Spleen (tissue), 7 donors: ENCODE results near the gene RECK.

ENCODE experiments used
- POLR2AphosphoS5 ChIP-seq, 3 donors: sonication (generic); formaldehyde crosslinking; IDR thresholded peaks; one replicate each; pipeline ENCODE4 v1.5.1; 2017; ENCODE audit warnings: antibody characterized with exemption in 3 of 3
- TF ChIP-seq, protein P1 (sequence below), 11 experiments: fragments of 200-600 bp in 7 of 11; fragments of 450-650 bp in 4 of 11; sonication (generic) in 4 of 11; IDR thresholded peaks in 8 of 11; conservative IDR thresholded peaks in 3 of 11; 1 replicate in 7 of 11; 2 replicates in 4 of 11; pipeline versions ENCODE4 v1.4.0 to v1.8.0; 2016 to 2021; ENCODE audit warnings: antibody characterized with exemption in 11 of 11, inconsistent platforms in 4 of 11, mild to moderate bottlenecking in 1 of 11
- donor health status: DM: no; HTN: no; CAD: no; lungs with moderate emphysema.
- donor health status: DM: no; HTN: no; CAD: no.
- donor health status: DM: no; HTN: no; CAD: no.

DNA sequence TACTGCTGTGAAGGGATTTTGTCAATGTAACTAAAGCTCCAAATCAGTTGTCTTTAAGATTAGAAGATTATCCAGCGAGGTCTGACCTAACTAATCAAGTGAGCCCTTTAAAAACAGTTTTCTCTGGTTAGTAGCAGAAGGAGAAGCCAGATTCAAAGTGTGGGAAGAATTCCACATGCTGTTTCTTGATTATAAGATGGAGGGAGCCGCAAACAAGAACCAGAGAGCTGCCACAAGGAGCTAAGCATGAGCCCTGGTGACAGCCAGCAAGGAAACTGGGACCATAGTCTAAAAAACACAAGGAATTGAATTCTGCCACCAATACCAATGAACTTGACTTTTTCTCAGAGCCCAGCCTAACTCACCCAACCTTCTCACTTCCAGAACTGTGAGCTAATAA, 41.8 kb upstream of the RECK start:
- no peak for TF ChIP-seq POLR2AphosphoS5 (IDR thresholded peaks at IDR 0.05)
- TF ChIP-seq, protein P1, sequence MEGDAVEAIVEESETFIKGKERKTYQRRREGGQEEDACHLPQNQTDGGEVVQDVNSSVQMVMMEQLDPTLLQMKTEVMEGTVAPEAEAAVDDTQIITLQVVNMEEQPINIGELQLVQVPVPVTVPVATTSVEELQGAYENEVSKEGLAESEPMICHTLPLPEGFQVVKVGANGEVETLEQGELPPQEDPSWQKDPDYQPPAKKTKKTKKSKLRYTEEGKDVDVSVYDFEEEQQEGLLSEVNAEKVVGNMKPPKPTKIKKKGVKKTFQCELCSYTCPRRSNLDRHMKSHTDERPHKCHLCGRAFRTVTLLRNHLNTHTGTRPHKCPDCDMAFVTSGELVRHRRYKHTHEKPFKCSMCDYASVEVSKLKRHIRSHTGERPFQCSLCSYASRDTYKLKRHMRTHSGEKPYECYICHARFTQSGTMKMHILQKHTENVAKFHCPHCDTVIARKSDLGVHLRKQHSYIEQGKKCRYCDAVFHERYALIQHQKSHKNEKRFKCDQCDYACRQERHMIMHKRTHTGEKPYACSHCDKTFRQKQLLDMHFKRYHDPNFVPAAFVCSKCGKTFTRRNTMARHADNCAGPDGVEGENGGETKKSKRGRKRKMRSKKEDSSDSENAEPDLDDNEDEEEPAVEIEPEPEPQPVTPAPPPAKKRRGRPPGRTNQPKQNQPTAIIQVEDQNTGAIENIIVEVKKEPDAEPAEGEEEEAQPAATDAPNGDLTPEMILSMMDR (IDR thresholded peaks at IDR 0.05 in 8 of 11, conservative IDR thresholded peaks at IDR 0.05 in 3 of 11) = no peak
